Measurements from ENCODE around the gene CDKN2C.
"Not testable (repeated sequence)": the region's sequence is repeated elsewhere in the genome, so short reads cannot be mapped to it uniquely, and the experiment has no call there.

Gene CDKN2C

GRCh38 chr1:50981741-50982140, 11.7 kb downstream of the CDKN2C start:
- no peak for DNase-seq

GRCh38 chr1:50982611-50983010, 12.6 kb downstream of the CDKN2C start:
- DNase-seq, result no peak

- no peak for DNase-seq
Measured at GRCh38 chr1:50983219-50983802, 13.3 kb downstream of the CDKN2C start.

- no peak for DNase-seq
Measured at GRCh38 chr1:50985094-50985493, 15.0 kb downstream of the CDKN2C start.

GRCh38 chr1:50986653-50987052, 16.6 kb downstream of the CDKN2C start:
- no peak for DNase-seq

- no peak for DNase-seq
Measured at GRCh38 chr1:50989694-50990093, 19.6 kb downstream of the CDKN2C start.

GRCh38 chr1:50992532-50993318, 22.7 kb downstream of the CDKN2C start:
- DNase-seq, result no peak

GRCh38 chr1:50993645-50994044, 23.6 kb downstream of the CDKN2C start:
- DNase-seq, result no peak

- DNase-seq, result no peak
Measured at GRCh38 chr1:50994997-50995396, 25.0 kb downstream of the CDKN2C start.

- no peak for DNase-seq
Measured at GRCh38 chr1:50995651-50996050, 25.6 kb downstream of the CDKN2C start.

- DNase-seq, result no peak
Measured at GRCh38 chr1:50996083-50996482, 26.0 kb downstream of the CDKN2C start.

GRCh38 chr1:50999375-50999774, 29.3 kb downstream of the CDKN2C start:
- not testable (repeated sequence) for DNase-seq

GRCh38 chr1:51000160-51000559, 30.1 kb downstream of the CDKN2C start:
- no peak for DNase-seq

- DNase-seq, result no peak
Measured at GRCh38 chr1:51000651-51001050, 30.6 kb downstream of the CDKN2C start.

GRCh38 chr1:51002516-51002915, 32.5 kb downstream of the CDKN2C start:
- no peak for DNase-seq

GRCh38 chr1:51005549-51005948, 35.5 kb downstream of the CDKN2C start:
- not testable (repeated sequence) for DNase-seq

- DNase-seq, result no peak
Measured at GRCh38 chr1:51009381-51009780, 39.3 kb downstream of the CDKN2C start.

- no peak for DNase-seq
Measured at GRCh38 chr1:51014878-51015277, 44.8 kb downstream of the CDKN2C start.

- no peak for DNase-seq
Measured at GRCh38 chr1:51019811-51020210, 49.8 kb downstream of the CDKN2C start.

All from stimulated activated CD4-positive, alpha-beta T cell treated with anti-CD3 and anti-CD28 coated beads, Interleukin-4, amount 100 ng/mL, for 4 hours (primary cell).